Heart right ventricle (tissue), 16 donors: ENCODE data around the gene GBA2. TPM values are rescaled to one million over a fixed set of nuclear protein-coding genes. Genes with fewer than 3 reads are reported as not detected.
A peak's percentile ranks its signal among the peaks of the same experiment; 100 is the strongest.

Source experiments
- ATAC-seq, 8 donors: fragments of 200-7000 bp; cut with Tn5 transposase; one replicate each; pipeline ENCODE4 v1.9.1; 2020; ENCODE audit warnings: mild to moderate bottlenecking in 8 of 8, moderate library complexity in 8 of 8, moderate number of reproducible peaks in 1 of 8
- DNase-seq, 2 donors: peaks; one replicate each; pipeline ENCODE4 v3.0.0-alpha.2; 2020
- H3K27ac ChIP-seq, 10 donors: fragments of 200-600 bp; sonication (generic) in 2 of 10; one replicate each; pipeline versions ENCODE4 v1.5.0 to v1.8.0; 2020 to 2022; ENCODE audit warnings: mild to moderate bottlenecking in 3 of 10
- H3K27me3 ChIP-seq, 7 donors: fragments of 200-600 bp; one replicate each; pipeline ENCODE4 v1.8.0; 2021 to 2022; ENCODE audit warnings: mild to moderate bottlenecking in 2 of 7
- H3K36me3 ChIP-seq, 9 donors: fragments of 200-600 bp; sonication (generic) in 1 of 9; one replicate each; pipeline versions ENCODE4 v1.5.0 to v1.8.0; 2020 to 2022; ENCODE audit warnings: mild to moderate bottlenecking in 2 of 9
- H3K4me1 ChIP-seq, 9 donors: fragments of 200-600 bp; sonication (generic) in 1 of 9; one replicate each; pipeline versions ENCODE4 v1.5.0 to v1.8.0; 2020 to 2022; ENCODE audit warnings: mild to moderate bottlenecking in 4 of 9
- H3K4me3 ChIP-seq, 10 donors: fragments of 200-600 bp; sonication (generic) in 2 of 10; one replicate each; pipeline versions ENCODE4 v1.5.0 to v1.8.0; 2020 to 2022; ENCODE audit warnings: mild to moderate bottlenecking in 7 of 10, moderate library complexity in 2 of 10
- H3K9me3 ChIP-seq, 11 donors: fragments of 200-600 bp in 10 of 11; sonication (generic) in 2 of 11; one replicate each; pipeline versions ENCODE4 v1.5.0 to v1.8.0; 2013 to 2022; ENCODE audit warnings: mild to moderate bottlenecking in 2 of 11, control low read depth in 1 of 11, moderate library complexity in 1 of 11
- WGBS, 2 donors: extraction: QIAGEN DNeasy Blood & Tissue Kit; methylation state at CpG; one replicate each; pipeline ENCODE4 v1.1.7; 2013; ENCODE audit warnings: inconsistent platforms in 1 of 2; 5-methylcytosine and 5-hydroxymethylcytosine counted together
- intact Hi-C, 10 donors: fragments of 100-400 bp; cut with DNase I; formaldehyde crosslinking; loops; one replicate each; pipeline versions ENCODE4 v1.11.1 to v1.14.2; 2022
- polyA plus RNA-seq, 2 donors: library from polyadenylated mRNA; stranded (reverse); fragments of 200-250 nt; gene quantifications; one replicate each; pipeline ENCODE4 v1.2.3, GENCODE V29; 2013
- total RNA-seq, 10 donors: library from RNA; stranded (reverse); fragmentation: NEBNext Ultra II Directional in 3 of 10; extraction: Animal tissue kit (Norgen Biotek cat#: 25700) in 3 of 10; gene quantifications; one replicate each; pipeline versions ENCODE4 v1.2.1 to v1.2.4, GENCODE V29; 2021 to 2023
- TF ChIP-seq, protein P1 (sequence below), 9 donors: fragments of 200-600 bp; sonication (generic) in 2 of 9; IDR thresholded peaks; one replicate each; pipeline versions ENCODE4 v1.5.0 to v1.8.0; 2021 to 2022; ENCODE audit warnings: antibody characterized with exemption in 9 of 9, mild to moderate bottlenecking in 5 of 9, moderate library complexity in 1 of 9
- donor health status: Arrhythmogenic right ventricular cardiomyopathy.
- donor health status: ischemic (EF 13 %, LVEDD 7.1; RV severe dilation, severe dysfunction).
- donor health status: healthy with polysubstance abuse.
- donor health status: DM: no; HTN: yes; CAD: no.
- donor health status: DM: no; HTN: no; CAD: no.
- donor health status: ischemic (EF 25% LVEDD 6.9; RV normal size, moderate dysfunction).
- donor health status: ischemic (EF 25% LVEDD 5.7; RV mildly dilated, moderate dysfunction).
- donor health status: healthy.
- donor health status: DM: yes; HTN: yes; CAD: no.
- donor health status: Ischemic cardiomyopathy.
- donor health status: ischemic (EF 35%, LVEDD 5.7; RV mildly dilated, moderate dysfunction).
- donor health status: nonischemic (EF 11% LVEDD 7.7; RV severe dilation, severe dysfunction).
- donor health status: DM: yes; HTN: yes; CAD: no.
- donor health status: PGD.
- donor health status: ischemic (EF 29% LVEDD 5.4; RV normal size, mild dysfunction).
- donor health status: nonischemic (EF 23%, LVEDD 6.1; RV moderate dilation, normal function).

Gene GBA2
- total and polyA plus RNA-seq, 12 donors: 47.4 to 102 (median 79.5) TPM

DNA sequence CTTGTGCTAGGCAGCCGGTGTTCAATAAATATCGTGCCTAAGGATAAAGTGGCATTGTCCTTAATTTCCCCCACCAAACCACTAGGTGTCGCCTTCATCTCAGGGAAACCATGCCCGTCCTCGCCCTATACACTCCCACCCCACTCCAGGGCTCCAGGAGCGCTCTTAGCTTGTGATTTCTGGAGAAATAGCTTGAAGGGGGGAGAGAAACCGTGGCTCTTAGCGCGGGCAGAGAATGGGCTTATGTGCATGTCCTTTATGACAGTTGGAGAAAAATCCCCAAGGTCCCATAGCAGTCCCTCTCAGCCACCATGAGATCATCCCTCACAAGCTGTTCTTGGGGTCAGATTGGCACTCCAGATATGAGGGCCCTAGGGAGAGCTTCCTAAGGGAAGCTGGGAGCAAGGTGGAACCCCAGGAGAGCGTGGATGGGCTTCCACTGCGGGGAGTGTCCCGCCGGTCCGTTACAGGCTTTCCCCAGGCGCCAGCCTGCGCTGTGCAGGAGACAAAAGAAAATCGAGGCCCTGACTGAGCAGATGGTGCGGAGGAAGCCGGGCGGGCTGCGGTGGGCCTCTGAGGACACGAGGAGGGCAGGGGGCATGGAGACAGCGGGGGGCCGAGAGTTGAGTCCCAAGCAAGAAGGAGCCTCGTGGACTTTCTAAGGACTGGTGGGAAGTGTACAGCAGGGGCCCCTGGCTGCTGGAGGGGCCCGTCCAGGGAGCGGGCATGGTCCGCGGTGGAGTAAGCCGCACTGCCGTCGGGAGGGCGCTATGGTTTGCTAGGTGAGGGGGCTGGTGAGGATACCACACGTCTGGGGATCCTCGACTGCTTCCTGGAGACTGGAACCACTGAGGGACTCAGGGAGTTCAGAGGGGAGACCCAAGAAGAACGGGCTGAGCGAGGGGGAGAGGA is 41.6 kb upstream of the GBA2 start:
- peak overlapping the region in 9 of 10 donors; percentile 56 to 78 (median 70) for H3K4me3 ChIP-seq
- TF ChIP-seq, protein P1, sequence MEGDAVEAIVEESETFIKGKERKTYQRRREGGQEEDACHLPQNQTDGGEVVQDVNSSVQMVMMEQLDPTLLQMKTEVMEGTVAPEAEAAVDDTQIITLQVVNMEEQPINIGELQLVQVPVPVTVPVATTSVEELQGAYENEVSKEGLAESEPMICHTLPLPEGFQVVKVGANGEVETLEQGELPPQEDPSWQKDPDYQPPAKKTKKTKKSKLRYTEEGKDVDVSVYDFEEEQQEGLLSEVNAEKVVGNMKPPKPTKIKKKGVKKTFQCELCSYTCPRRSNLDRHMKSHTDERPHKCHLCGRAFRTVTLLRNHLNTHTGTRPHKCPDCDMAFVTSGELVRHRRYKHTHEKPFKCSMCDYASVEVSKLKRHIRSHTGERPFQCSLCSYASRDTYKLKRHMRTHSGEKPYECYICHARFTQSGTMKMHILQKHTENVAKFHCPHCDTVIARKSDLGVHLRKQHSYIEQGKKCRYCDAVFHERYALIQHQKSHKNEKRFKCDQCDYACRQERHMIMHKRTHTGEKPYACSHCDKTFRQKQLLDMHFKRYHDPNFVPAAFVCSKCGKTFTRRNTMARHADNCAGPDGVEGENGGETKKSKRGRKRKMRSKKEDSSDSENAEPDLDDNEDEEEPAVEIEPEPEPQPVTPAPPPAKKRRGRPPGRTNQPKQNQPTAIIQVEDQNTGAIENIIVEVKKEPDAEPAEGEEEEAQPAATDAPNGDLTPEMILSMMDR (IDR thresholded peaks at IDR 0.05): peak; percentile 71 to 91 (median 84)
- peak; percentile 58 to 83 for DNase-seq
- 26 to 29% methylated on average over 37 of the region's 37 CpGs for WGBS, 2 donors
- intact Hi-C loops: loop anchor here in 9 of 10 donors (1.0 to 10.0 kb wide), 9 partner anchors 22 to 234 kb away; partner anchors contain the start of genes FAM221B (in 3 of the 9), TMEM8B (in 3 of the 9) and SPAG8 (in 1 of the 9)
- H3K27ac ChIP-seq: peak overlapping the region; percentile 2 to 90 (median 82)
- peak; percentile 83 to 94 (median 92) for ATAC-seq
- no peaks in the 10 kb centered on the region for H3K9me3 ChIP-seq
- no peaks in the 10 kb centered on the region for H3K36me3 ChIP-seq
- peaks cover 0 to 7% (median 0%) of the 10 kb centered on the region in 7 donors for H3K27me3 ChIP-seq
- peaks cover 16 to 47% (median 33%) of the 10 kb centered on the region in 9 donors for H3K4me1 ChIP-seq

GRCh38 chr9:35790025-35790384 is 41.0 kb upstream of the GBA2 start:
- TF ChIP-seq, protein P1 (IDR thresholded peaks at IDR 0.05): no peak
- Histone ChIP-seq H3K4me1 (peaks cover 16 to 43% (median 31%) of the 10 kb centered on the region in 9 donors), H3K36me3 (no peaks in the 10 kb centered on the region), H3K4me3 (no peak overlapping the region), H3K27ac (no peak overlapping the region), H3K9me3 (no peaks in the 10 kb centered on the region), H3K27me3 (peaks cover 0 to 7% (median 0%) of the 10 kb centered on the region in 7 donors)
- 27 to 34% methylated on average over 4 of the region's 4 CpGs for WGBS, 2 donors
- intact Hi-C loops: loop anchor here in 9 of 10 donors (1.0 to 10.0 kb wide), 8 partner anchors 23 to 235 kb away; partner anchors contain the start of genes FAM221B (in 3 of the 9), TMEM8B (in 3 of the 9) and SPAG8 (in 1 of the 9)
- DNase-seq (no peak), ATAC-seq (no peak)

DNA sequence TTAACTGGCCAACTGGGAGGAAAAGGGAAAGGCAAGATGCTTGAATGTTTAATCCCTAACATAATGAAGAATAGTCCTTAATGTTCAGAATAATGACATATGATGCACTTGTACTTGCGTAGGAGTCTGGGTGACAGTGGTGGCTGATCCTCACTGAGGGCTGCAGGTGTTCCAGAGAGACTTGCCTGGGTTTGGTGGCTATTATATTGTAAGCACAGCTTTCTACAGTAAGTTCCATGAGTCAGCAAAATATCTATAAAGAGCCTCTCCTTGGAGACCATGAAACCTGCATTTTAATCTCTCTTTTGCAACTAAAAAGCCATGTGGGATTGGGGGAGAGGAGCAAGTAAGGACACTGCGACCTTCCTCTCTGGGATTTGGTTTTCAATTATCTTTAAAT is 40.5 kb upstream of the GBA2 start:
- 94 to 97% methylated on average over 2 of the region's 2 CpGs for WGBS, 2 donors
- TF ChIP-seq, protein P1 (IDR thresholded peaks at IDR 0.05): no peak
- H3K4me3 ChIP-seq: no peak overlapping the region
- H3K27ac ChIP-seq: no peak overlapping the region
- H3K36me3 ChIP-seq: no peaks in the 10 kb centered on the region
- no peaks in the 10 kb centered on the region for H3K9me3 ChIP-seq
- intact Hi-C loops: loop anchor here in 2 of 10 donors (2.0 to 10.0 kb wide), 3 partner anchors 33 to 235 kb away; no protein-coding TSS in a partner anchor
- no peak for DNase-seq
- peaks cover 0 to 7% (median 0%) of the 10 kb centered on the region in 7 donors for H3K27me3 ChIP-seq
- H3K4me1 ChIP-seq: peaks cover 16 to 39% (median 30%) of the 10 kb centered on the region in 9 donors
- no peak for ATAC-seq

- TF ChIP-seq, protein P1 (IDR thresholded peaks at IDR 0.05): no peak
Observed at GRCh38 chr9:35783418-35783817, 34.4 kb upstream of the GBA2 start.

More at GRCh38 chr9:35783418-35783817, 34.4 kb upstream of the GBA2 start:
- no peaks in the 10 kb centered on the region for H3K4me1 ChIP-seq
- intact Hi-C loops: loop anchor here in 1 of 10 donors (10.0 kb wide), 1 partner anchor 241 kb away; no protein-coding TSS in a partner anchor
- no peak overlapping the region for H3K4me3 ChIP-seq
- DNase-seq: no peak
- H3K27me3 ChIP-seq: no peaks in the 10 kb centered on the region
- H3K9me3 ChIP-seq: no peaks in the 10 kb centered on the region
- H3K27ac ChIP-seq: no peak overlapping the region
- ATAC-seq: no peak
- H3K36me3 ChIP-seq: no peaks in the 10 kb centered on the region
